T follicular helper cell (primary cell): ENCODE results near the gene FDX1.
"Not testable (repeated sequence)": the region's sequence is repeated elsewhere in the genome, so short reads cannot be mapped to it uniquely, and the experiment has no call there.

ENCODE experiments used
- DNase-seq: peaks from one replicate; pipeline ENCODE4 v3.0.0-alpha.2; 2020; ENCODE audit warnings: low read depth
- total RNA-seq, 2 experiments: gene quantifications; one replicate each; lab custom pipeline; 2026; lab: John Stamatoyannopoulos, UW

The FDX1 gene, protein sequence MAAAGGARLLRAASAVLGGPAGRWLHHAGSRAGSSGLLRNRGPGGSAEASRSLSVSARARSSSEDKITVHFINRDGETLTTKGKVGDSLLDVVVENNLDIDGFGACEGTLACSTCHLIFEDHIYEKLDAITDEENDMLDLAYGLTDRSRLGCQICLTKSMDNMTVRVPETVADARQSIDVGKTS
- total RNA-seq = 24.1 to 37.9 reads per million in 2 experiments

DNA sequence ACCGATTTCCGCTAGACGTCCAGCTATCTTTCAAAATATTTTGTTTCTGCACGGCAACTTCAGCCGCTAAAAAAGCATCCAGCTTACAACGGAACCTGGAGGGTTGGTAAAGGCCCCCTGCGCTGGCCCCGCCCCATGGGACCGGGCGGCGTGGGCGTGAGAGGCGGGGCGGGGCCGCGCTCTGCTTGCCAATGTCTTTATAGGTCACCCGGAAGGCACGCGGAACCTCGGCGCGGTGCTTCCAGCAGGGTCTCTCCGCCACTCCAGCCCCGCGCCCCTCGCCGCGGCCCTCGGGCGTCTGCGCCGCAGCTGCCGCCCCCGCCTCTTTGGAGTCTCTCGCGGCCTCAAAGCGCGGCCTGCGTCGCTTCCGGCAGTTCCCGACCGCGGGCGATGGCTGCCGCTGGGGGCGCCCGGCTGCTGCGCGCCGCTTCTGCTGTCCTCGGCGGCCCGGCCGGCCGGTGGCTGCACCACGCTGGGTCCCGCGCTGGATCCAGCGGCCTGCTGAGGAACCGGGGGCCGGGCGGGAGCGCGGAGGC lies at the start of gene FDX1:
Gene FDX1 (plus strand): TSS at position 218 of the 536 bp plus-strand sequence. CDS start 173 bp downstream, at position 391.
- peak; percentile 64 for DNase-seq

DNA sequence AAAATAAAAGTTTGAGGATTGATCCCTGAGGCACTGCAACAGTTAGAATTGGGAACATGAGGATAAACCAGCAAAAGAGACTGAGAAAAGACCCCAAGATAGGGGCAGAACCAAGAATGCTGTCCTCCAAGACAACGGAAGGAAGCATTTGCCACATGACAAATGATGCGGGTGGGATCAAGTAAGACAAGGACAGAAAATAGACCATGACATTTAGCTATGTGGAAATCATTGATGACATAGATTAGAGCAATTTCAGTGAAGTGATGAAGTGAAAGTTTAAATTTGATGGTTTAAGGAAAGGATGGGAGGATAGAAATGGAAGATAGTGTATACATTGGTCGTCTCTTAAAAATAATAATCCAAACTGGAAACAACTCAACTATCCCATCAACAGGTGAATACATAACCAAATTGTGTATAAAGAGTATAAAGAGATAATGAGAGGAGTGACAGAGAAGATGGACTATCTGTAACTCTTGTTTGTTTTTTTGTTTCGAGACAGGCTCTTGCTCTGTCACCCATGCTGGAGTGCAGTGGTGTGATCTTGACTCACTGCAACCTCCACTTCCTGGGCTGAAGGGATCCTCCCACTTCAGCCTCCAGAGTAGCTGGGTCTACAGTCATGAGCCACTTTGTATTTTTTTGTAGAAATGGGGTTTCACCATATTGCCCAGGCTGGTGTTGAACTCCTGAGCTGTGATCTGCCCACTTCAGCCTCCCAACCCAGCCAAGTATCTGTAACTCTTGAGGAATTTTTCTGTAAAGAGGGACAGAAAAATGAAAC lies 48.7 kb upstream of the FDX1 start:
- DNase-seq = no peak

DNA sequence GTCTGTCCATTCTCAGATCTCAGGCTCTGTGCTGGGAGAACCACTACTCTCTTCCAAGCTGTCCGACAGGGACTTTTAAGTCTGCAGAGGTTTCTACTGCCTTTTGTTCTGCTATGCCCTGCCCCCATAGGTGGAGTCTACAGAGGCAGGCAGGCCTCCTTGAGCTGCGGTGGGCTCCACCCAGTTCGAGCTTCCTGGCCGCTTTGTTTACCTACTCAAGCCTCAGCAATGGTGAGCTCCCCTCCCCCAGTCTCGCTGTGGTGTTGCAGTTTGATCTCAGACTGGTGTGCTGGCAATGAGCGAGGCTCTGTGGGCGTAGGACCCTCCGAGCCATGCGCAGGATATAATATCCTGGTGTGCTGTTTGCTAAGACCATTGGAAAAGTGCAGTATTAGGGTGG lies 41.5 kb upstream of the FDX1 start:
- DNase-seq = not testable (repeated sequence)

DNA sequence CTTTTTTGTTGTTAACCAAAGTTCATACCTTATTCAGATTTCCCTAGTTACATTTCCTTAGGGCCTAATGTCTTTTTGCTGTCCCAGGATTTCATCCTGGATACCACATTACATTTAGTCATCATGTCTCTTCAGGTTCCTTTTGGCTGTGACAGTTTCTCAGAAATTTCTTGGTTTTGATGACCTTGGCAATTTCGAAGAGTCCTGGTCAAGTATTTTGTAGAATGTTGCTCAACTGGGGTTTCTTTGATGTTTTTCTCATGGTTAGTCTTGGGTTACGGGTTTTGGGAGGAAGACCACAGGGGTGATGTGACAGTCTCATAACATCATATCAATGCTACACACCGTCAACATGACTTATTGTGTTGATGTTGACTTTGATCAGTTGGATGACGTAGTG lies 39.8 kb upstream of the FDX1 start:
- no peak for DNase-seq

DNA sequence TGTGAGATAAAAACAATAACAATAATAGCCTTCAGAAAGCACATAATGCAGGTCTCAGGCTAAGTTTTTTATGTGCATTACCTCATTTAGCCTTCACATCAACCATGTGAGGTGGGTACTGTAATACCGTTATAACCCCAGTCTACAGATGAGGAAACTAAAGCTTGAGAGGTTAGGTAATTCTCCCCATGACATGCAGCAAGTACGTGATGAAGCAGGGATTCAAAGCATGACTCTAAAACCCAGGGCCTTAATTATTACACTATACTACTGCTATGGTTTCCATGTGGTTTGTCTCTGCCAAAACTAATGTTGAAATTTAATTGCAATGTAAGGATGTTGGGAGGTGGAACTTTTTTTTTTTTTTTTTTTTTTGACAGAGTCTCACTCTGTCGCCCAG lies 37.7 kb upstream of the FDX1 start:
- no peak for DNase-seq

DNA sequence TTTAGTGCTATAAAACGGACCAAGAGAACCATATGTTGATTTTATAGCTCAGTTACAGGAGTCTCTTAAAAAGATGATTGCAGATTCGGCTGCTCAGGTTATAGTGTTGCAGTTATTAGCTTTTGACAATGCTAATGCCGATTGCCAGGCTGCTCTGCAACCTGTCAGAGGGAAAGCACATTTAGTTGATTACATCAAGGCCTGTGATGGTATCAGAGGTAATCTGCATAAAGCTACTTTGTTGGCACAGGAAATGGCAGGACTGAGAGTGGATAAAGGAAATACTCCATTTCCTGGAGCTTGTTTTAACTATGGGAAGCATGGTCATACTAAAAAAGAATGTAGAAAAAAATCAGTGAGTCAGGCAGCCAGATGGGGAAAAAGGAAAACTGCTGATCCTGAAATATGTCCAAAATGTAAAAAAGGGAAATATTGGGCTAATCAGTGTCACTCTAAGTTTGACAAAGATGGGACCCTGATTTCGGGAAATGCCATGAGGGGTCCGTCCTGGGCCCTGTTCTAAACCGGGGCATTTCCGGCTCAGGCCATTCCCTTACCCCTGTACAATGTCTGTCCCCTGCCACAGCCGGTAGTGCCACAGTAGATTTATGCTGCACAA lies 32.0 kb upstream of the FDX1 start:
- not testable (repeated sequence) for DNase-seq

DNA sequence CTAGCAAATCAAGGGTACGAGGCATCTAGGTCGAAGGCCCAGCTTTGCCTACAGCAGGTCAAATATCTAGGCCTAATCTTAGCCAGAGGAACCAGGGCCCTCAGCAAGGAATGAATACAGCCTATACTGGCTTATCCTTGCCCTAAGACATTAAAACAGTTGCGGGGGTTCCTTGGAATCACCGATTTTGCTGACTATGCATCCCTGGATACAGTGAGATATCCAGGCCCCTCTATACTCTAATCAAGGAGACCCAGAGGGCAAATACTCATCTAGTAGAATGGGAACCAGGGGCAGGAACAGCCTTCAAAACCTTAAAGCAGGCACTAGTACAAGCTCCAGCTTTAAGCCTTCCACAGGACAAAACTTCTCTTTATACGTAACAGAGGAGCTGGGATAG lies 26.2 kb upstream of the FDX1 start:
- not testable (repeated sequence) for DNase-seq

DNA sequence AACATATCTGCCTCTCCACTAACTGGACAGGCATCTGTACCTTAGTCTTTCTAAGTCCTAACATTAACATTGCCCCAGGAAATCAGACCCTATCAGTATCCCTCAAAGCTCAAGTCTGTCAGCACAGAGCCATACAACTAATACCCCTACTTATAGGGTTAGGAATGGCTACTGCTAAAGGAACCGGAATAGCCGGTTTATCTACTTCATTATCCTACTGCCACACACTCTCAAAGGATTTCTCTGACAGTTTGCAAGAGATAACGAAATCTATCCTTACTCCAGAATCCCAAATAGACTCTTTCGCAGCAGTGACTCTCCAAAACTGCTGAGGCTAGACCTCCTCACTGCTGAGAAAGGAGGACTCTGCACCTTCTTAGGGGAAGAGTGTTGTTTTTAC lies 24.1 kb upstream of the FDX1 start:
- not testable (repeated sequence) for DNase-seq

DNA sequence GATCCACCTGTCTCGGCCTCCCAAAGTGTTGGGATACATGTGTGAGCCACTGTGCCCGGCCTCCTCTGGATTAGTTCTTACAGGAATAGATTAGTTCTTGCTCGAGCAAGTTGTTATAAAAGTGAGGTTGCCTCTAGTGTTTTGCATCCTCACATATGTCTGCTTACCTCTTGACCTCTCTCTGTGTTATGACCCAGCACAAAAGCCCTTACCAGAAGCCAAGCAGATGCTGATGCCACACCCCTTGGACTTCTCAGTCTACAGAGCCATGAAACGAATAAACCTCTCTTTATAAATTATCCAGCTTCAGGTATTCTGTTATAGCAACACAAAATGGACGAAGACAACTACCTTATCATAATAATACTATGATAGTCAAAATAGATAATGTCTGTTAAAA lies 22.4 kb upstream of the FDX1 start:
- no peak for DNase-seq

DNA sequence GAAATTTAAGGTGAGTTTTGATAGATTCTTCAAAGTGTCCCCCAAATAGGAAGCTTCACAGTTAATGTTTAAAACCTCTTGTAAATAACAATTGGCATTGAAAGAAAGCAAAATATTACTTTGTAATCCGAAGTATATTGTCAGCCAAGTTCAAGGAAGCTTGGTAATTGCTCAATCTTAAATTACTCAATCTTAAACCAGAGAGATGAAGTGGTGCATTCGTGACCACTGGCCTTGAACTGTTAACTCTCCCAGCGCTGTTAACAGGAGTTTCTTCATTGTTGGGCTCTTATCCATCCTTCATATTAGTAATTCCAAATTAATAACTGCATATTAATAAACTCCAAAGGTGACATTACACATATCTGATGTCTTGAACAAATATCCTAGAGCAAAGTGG lies 20.6 kb upstream of the FDX1 start:
- no peak for DNase-seq

DNA sequence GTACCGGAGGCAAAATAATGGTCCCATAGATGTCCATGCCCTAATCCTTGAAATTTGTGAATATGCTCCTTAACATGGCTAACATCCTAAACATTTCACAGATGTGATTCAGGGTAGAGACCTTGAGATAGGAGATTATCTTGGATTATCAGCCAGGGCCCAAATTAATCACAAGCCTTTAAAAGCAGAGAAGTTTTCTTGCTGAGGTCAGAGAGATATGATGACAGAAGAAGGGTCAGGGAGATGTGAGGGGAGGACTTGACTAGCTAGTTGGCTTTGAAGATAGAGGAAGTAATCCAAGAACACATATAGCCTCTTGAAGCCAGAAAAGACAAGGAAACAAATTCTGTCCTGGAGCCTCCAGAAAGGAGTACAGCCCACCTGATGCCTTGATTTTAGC lies 19.1 kb upstream of the FDX1 start:
- DNase-seq = no peak

DNA sequence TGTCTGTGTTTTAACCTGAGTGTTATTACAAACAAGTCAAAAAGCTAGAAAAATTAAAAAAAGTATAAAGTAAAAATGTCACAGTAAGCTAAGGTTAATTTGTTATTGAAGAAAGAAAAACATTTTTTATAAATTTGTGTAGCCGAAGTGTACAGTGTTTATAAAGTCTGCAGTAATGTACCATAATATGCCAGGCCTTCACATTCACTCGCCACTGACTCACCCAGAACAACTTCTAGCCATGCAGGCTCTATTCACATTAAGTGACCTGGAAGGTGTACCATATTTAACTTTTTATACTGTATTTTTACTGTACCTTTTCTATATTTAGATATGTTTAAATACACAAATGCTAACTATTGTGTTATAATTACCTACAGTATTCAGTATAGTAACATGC lies 14.7 kb upstream of the FDX1 start:
- no peak for DNase-seq

DNA sequence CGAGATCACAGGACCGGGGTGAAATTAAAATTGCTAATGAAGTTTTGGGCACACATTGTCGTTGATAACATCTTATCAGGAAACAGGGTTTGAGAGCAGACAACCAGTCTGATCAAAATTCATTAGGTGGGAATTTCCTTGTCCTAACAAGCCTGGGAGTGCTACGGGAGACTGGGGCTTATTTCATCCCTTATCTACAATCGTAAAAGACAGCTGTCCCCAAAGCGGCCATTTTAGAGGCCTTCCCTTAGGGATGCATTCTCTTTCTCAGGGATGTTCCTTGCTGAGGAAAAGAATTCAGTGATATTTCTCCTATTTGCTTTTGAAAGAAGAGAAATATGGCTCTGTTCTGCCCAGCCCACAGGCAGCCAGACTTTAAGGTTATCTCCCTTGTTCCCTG lies 8.1 kb upstream of the FDX1 start:
- not testable (repeated sequence) for DNase-seq

DNA sequence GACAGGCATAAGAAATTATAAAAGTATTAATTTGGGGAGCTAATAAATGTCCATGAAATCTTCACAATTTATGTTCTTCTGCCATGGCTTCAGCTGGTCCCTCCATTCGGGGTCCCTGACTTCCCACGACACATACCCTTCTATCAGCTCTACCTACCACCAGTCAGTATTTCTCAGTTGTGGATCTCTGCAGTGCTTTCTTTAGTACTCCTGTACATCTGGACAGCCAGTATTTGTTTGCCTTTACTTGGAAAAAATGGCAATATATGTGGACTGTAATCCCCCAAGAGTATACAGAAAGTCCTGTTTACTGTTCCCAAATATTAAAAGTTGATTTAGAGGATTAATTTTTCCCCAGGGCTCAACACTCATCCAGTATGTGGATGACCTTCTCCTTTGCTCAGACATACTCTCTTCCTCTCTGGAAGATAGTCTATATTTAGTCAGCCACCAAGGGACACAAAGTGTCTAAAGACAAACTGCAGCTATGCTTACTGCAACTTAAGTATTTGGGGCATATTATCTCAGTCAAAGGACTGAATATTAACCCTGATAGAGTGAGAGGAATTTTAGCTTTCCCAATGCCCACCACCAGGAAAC lies 7.3 kb upstream of the FDX1 start:
- DNase-seq = no peak

DNA sequence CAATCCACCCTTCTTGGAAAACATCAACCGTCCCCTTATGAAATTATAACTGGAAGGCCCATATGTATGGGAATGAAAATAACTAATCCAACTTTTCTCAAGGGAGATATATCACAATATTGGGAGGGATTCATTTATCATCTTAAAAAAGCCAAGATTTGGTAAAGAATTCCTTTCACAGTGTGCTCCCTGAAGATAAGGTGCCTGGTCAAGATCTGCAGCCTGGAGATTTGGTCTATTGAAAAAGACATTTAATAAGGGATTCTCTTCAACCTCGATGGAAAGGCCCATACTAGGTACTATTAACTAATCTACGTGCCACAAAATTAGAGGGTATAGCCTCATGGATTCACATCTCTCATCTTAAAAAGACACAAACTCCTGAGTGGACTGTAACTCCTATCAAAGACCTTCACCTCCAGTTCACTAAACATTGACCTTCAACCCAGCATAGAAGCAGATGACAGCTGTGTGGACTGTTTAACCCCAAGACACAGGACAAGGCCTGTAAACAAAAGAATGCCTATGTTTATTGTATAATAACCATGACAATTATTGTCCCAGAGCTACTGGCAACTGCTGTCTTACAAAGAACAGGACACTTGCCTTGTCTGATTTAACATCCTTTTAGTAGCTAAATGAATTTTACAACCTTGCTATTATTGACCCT lies 4.8 kb upstream of the FDX1 start:
- DNase-seq = no peak

DNA sequence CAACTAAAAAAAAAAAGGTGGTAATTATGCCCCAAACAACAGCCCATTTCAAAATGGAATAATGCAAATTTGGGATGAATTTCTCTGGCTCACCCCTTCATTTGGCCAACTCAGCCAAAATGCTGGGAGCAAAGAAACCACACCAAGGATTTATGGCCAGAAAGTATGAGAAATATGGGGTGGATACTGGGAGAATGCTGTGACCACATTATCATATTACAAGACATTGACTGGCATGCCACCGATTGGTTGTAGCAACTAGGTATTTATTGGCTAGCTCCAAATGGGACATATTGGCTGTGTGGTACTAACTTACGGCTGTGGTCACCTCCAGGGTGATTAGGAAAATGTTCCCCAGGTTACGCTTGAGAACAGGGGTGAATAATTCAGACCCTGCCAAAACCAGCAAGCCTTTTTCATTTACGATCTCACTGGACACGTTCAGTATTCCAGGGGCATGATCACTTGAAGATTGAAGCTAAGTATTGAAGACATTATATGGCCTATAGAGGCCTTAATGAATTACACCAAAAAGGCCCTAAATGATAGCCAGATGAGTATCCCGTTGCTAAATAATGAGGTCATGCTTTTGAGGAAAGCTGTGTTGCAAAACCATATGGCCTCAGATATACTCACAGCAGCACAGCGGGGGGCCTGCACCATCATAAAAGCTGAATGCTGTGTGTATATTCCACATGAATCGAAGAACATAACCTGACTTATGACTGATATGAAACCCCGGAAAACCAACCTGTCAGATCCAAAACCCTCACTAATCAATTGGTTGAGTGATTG lies 3.8 kb upstream of the FDX1 start:
- DNase-seq = no peak

DNA sequence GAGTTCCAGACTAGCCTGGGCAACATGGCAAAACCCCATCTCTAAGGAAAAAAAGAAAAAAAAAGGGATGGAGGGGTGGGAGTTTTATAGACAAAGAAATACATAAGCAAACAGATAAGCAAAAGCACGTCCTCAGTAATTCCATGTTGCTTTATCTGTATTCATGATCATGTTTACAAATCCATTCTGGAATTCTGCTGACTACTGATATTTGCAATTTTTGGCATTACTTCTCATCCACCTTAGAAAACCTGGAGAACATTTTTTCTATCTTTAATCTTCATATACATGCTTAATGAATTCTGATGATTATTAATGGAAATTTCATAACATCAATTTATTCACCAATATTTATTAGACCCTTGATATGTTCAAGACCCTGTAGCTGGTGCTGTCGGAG lies 1.7 kb upstream of the FDX1 start:
- no peak for DNase-seq

DNA sequence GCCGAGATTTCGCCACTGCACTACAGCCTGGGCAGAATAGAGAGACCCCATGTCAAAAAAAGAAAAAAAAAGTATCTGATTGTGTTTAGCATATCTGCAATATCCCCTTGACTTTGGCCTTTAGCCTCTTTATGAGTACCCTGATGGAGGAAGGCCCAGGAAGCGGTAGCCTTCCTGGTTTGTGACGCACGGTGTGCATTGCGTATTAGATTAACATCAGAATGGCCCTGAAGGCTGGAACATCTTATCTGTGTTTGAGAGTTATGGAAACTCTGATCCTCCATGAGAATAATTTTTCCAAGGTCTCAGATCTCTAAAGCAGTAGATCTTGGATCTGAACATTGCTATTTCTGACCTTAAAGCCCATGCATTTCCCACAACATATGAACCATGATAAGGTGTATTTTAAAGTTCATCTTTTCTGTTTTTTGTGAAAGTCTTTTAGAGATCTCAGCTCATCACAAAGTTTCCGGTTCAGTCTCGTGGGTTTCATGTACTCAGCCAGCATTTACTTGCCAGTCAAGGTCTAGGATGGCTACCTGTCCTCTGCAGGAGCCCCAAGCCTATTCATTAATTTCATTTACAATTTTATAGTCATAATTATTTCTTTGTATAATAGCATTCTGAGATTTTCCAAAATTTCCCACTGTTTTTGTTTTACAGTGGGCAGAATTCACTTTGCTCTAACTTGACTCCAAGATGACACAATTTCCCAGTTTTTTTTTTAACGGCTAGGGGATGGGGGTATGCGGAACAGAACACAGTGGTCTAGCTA lies 605 bp upstream of the FDX1 start:
- DNase-seq = no peak

DNA sequence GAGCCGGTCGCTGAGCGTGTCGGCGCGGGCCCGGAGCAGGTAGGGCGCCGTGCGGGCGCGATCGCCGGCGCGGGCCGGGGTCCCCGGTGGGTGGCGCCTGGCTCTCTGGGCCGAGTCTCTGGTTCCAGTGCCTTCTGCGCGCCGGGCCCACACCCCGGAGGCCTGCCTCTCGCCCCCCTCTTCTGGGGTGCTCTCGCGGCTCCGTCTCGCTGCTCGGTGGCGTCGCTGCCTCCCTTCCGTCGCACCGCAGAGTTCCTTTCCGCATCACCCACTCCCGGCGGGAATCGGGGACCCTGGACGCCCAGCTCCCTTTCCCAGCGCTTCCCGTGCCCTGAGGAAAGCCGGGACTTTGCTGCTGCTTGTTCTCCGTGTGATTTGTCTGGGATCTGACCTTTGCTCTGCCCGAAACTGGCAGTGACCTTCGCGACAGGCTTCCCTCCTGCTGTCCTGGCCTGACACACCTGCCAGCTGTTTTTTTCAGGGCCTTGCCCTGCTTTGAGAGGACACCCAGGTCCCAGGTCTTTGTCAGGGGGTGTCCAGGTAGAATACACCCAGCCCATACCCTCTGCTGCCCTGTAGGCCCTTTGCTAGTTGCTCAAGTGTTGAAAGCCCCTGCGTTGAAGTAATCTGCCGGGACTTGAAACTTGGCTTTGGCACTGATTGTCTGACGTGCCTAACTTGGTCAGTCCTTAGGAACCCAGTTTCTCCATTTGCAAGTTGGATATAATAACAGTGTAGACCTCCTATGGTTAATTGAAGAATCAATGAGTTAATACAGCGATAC lies 711 bp downstream of the FDX1 start:
- no peak for DNase-seq
